GM12878 (cell line): Measurements from ENCODE around the gene SPCS2. TPM values are rescaled to one million over a fixed set of nuclear protein-coding genes. Genes with fewer than 3 reads are reported as not detected.
A peak's percentile ranks its signal among the peaks of the same experiment; 100 is the strongest.

ENCODE experiments used
- ATAC-seq: fragments of 200-7000 bp; cut with Tn5 transposase; 3 replicates; pipeline ENCODE4 v1.9.1; 2020; ENCODE audit warnings: mild to moderate bottlenecking, moderate library complexity
- BruUV-seq: library from RNA; stranded (reverse); fragments of 400-500 nt; replicated peaks from 2 replicates; lab custom pipeline; 2021; lab: Mats Ljungman, UMichigan
- CTCF ChIA-PET: fragments of 300-600 bp; sonication (Branson Sonifier 250); formaldehyde crosslinking; extraction: SDS; loops from one replicate; lab custom pipeline; 2021; ENCODE audit warnings: inconsistent platforms; lab: Yijun Ruan, JAX
- POLR2A ChIA-PET: fragments of 350-600 bp; formaldehyde crosslinking; extraction: SDS; loops from one replicate; lab custom pipeline; 2021; ENCODE audit warnings: inconsistent platforms; lab: Charles Lee
- RAD21 ChIA-PET: fragments of 300-600 bp; sonication (Branson Sonifier 250); formaldehyde crosslinking; loops from one replicate; lab custom pipeline; 2023; ENCODE audit warnings: antibody characterized with exemption; ENCODE audit not compliant: unreplicated experiment; lab: Charles Lee
- SMC1A ChIA-PET: fragments of 300-600 bp; sonication (Branson Sonifier 250); formaldehyde crosslinking; loops from one replicate; lab custom pipeline; 2023; ENCODE audit not compliant: unreplicated experiment, uncharacterized antibody; lab: Charles Lee
- DNase-seq: peaks from one replicate; pipeline ENCODE4 v3.0.0-alpha.2; 2011; ENCODE audit warnings: low read depth, low spot score
- FAIRE-seq: peaks from 3 replicates; lab custom pipeline; 2011; peaks lifted over from hg19 to GRCh38; lab: Jason Lieb, UNC
- H2AFZ ChIP-seq: 2 replicates; pipeline ENCODE4 v1.6.0; 2011; ENCODE audit warnings: low read depth, low read length, control low read depth; ENCODE audit not compliant: control insufficient read depth
- H3K27ac ChIP-seq: 2 replicates; pipeline ENCODE4 v1.5.1; 2011; ENCODE audit warnings: control low read depth; ENCODE audit not compliant: control insufficient read depth, insufficient read depth
- H3K27me3 ChIP-seq, 2 experiments: replicated peaks in 1 of 2; 2 replicates each; pipeline versions ENCODE4 v1.6.0 to v1.6.1; 2011; ENCODE audit warnings: low read length in 1 of 2; ENCODE audit not compliant: control insufficient read depth in 2 of 2, insufficient read depth in 2 of 2
- H3K36me3 ChIP-seq, 2 experiments: 2 replicates each; pipeline ENCODE4 v1.5.1; 2011; ENCODE audit warnings: low read length in 1 of 2; ENCODE audit not compliant: control insufficient read depth in 2 of 2, insufficient read depth in 2 of 2
- H3K4me1 ChIP-seq: 2 replicates; pipeline ENCODE4 v1.6.1; 2011; ENCODE audit warnings: mild to moderate bottlenecking, low read length, moderate library complexity, mixed read lengths; ENCODE audit not compliant: control insufficient read depth, insufficient read depth
- H3K4me2 ChIP-seq: 2 replicates; pipeline ENCODE4 v1.6.0; 2011; ENCODE audit warnings: control low read depth; ENCODE audit not compliant: control insufficient read depth, insufficient read depth
- H3K4me3 ChIP-seq: fragments of 200-600 bp; sonication (generic); 2 replicates; pipeline ENCODE4 v1.5.1; 2016
- H3K79me2 ChIP-seq: 2 replicates; pipeline ENCODE4 v1.6.0; 2011; ENCODE audit warnings: low read length; ENCODE audit not compliant: control insufficient read depth, insufficient read depth
- H3K9ac ChIP-seq: 2 replicates; pipeline ENCODE4 v1.8.0; 2011; ENCODE audit warnings: low read length, control low read depth, mixed read lengths; ENCODE audit not compliant: control insufficient read depth, insufficient read depth
- H3K9me3 ChIP-seq: replicated peaks from 3 replicates; pipeline ENCODE4 v1.5.1; 2011; ENCODE audit warnings: mild to moderate bottlenecking, low read length; ENCODE audit not compliant: control insufficient read depth, insufficient read depth
- H4K20me1 ChIP-seq: 2 replicates; pipeline ENCODE4 v1.6.0; 2011; ENCODE audit not compliant: control insufficient read depth, insufficient read depth
- CEBPB ChIP-seq, 2 experiments: fragments of 150-350 bp in 1 of 2; IDR thresholded peaks; 2 replicates each; pipeline ENCODE4 v1.6.1; 2012 to 2014; ENCODE audit warnings: low read depth in 2 of 2, low read length in 2 of 2, borderline replicate concordance in 1 of 2, inconsistent platforms in 1 of 2
- CHD2 ChIP-seq: IDR thresholded peaks from 2 replicates; pipeline ENCODE4 v1.6.1; 2011; ENCODE audit warnings: low read depth, low read length, improper control_type of control experiment, borderline replicate concordance
- GATAD2B ChIP-seq: fragments of 450-650 bp; conservative IDR thresholded peaks from 2 replicates; pipeline ENCODE4 v1.6.1; 2017; ENCODE audit warnings: low read depth, mild to moderate bottlenecking, moderate library complexity
- HCFC1 ChIP-seq: fragments of 150-350 bp; IDR thresholded peaks from 2 replicates; pipeline ENCODE4 v1.6.1; 2014; ENCODE audit warnings: low read length
- KAT2A ChIP-seq: conservative IDR thresholded peaks from 2 replicates; pipeline ENCODE4 v1.6.1; 2011; ENCODE audit warnings: low read depth, low read length; ENCODE audit not compliant: control insufficient read depth
- MYB ChIP-seq: fragments of 150-350 bp; IDR thresholded peaks from 2 replicates; pipeline ENCODE4 v1.6.1; 2014; ENCODE audit warnings: mild to moderate bottlenecking, low read depth, low read length, borderline replicate concordance
- SPI1 ChIP-seq: IDR thresholded peaks from 2 replicates; pipeline ENCODE4 v1.6.1; 2011; ENCODE audit warnings: low read depth, mild to moderate bottlenecking, low read length, moderate library complexity, borderline replicate concordance; ENCODE audit not compliant: insufficient read depth
- WGBS: methylation state at CpG from one replicate; pipeline ENCODE4 v1.1.6; 2016; ENCODE audit warnings: low lambda C conversion rate; ENCODE audit not compliant: insufficient replicate concordance, insufficient coverage; ENCODE audit errors: missing lambda C conversion rate; 5-methylcytosine and 5-hydroxymethylcytosine counted together
- in situ Hi-C: fragments of 300-500 bp; cut with MboI; formaldehyde crosslinking; loops from 9 replicates; pipeline ENCODE4 v1.14.3; 2018; ENCODE audit warnings: mixed read lengths
- intact Hi-C: fragments of 100-400 bp; cut with micrococcal nuclease; formaldehyde crosslinking; loops from one replicate; pipeline ENCODE4 v1.14.2; 2022; ENCODE audit not compliant: unreplicated experiment
- polyA plus RNA-seq, 11 experiments: library from polyadenylated mRNA; depleted of rRNA in 4 of 11; unstranded in 6 of 11; stranded (reverse) in 5 of 11; fragments of >200 nt; fragmentation: Nextera tagmentation in 4 of 11; fragmentation: Illumina TruSeq in 1 of 11; extraction: Ambion mirVana in 4 of 11; extraction: Trizol in 1 of 11; gene quantifications; 1 replicate in 1 of 11; 2 replicates in 10 of 11; pipeline versions ENCODE4 v1.2.1 to v1.2.3, GENCODE V29; 2011 to 2016; ENCODE audit warnings: inconsistent platforms in 2 of 11, missing spikeins in 2 of 11, low read depth in 1 of 11
- total RNA-seq, 4 experiments: library from RNA; depleted of rRNA in 3 of 4; stranded (reverse); fragments of >200 nt in 3 of 4; fragmentation: Illumina TruSeq in 1 of 4; extraction: Trizol in 1 of 4; gene quantifications; 2 replicates each; pipeline versions ENCODE4 v1.2.1 to v1.2.3, GENCODE V29; 2013 to 2021
- TF ChIP-seq, protein P1 (sequence below): fragments of 450-650 bp; IDR thresholded peaks from 2 replicates; pipeline ENCODE4 v1.6.1; 2017; ENCODE audit warnings: antibody characterized with exemption, mild to moderate bottlenecking, moderate library complexity
- TF ChIP-seq, protein P2 (sequence below): fragments of 450-650 bp; IDR thresholded peaks from 2 replicates; pipeline ENCODE4 v1.6.1; 2017; ENCODE audit warnings: mild to moderate bottlenecking, low read depth, inconsistent platforms; ENCODE audit not compliant: poor library complexity, severe bottlenecking

SPCS2 gene
- total and polyA plus RNA-seq, 10 of the 15 experiments (the other 5 are each of a cell fraction or from before 2014, with no cell fraction given), result 40.7 to 661 (median 192) TPM

DNA sequence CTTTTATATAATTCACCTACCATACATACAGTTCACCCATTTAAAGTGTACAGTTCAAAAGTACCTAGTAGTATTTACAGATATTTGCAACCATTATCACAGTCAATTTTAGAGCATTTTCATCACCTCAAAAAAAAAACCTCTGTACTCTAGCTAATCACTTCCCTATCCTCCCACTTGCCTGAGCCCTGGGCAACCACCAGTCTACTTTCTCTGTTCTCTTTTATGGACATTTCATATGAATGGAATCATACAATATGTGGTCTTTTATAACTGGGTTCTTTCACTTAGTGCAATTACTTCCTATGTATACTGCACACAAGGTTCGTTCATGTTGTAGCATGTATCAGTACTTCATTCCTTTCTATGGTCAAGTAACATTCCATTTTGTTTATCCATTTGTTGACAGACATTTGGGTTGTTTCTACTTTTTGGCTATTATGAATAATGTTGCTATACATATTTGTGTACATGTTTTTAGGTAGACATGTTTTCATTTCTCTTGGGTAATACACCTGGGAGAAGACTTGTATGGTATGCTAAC lies 21.9 kb downstream of the SPCS2 start:
- ChIA-PET SMC1A (no interaction called here), POLR2A (interaction anchor here (1.3 kb wide), 1 partner anchor 9 kb away, joined by 4 read pairs; no protein-coding TSS in a partner anchor), CTCF (no interaction called here), RAD21 (no interaction called here)
- intact Hi-C loops, result no loop called here
- no peak for FAIRE-seq
- Histone ChIP-seq H3K27ac (no peak overlapping the region), H3K4me2 (no peak overlapping the region), H3K4me3 (no peak overlapping the region), H3K36me3 (peaks cover 8 to 52% of the 10 kb centered on the region in 2 experiments), H4K20me1 (0 out of 2 replicates have a peak, but pooled peaks cover 2% of the 10 kb centered on the region), H3K79me2 (peaks cover 20% of the 10 kb centered on the region), H2AFZ (no peak overlapping the region), H3K27me3 (no peaks in the 10 kb centered on the region), H3K9ac (no peak overlapping the region), H3K9me3 (no peaks in the 10 kb centered on the region), H3K4me1 (no peaks in the 10 kb centered on the region)
- ATAC-seq, result no peak
- BruUV-seq, result no TSS peak
- TF ChIP-seq SPI1 (peak; percentile 37; the same call in 1 of the 2 replicates), CEBPB (IDR thresholded peaks at IDR 0.05; ENCODE audit: borderline replicate concordance in 1 of 2, low read depth in 2 of 2, low read length in 2 of 2) (no peak), HCFC1 (no peak)
- in situ Hi-C loops, result no loop called here
- DNase-seq, result no peak
- WGBS, result 52% methylated on average over 1 of the region's 1 CpG

DNA sequence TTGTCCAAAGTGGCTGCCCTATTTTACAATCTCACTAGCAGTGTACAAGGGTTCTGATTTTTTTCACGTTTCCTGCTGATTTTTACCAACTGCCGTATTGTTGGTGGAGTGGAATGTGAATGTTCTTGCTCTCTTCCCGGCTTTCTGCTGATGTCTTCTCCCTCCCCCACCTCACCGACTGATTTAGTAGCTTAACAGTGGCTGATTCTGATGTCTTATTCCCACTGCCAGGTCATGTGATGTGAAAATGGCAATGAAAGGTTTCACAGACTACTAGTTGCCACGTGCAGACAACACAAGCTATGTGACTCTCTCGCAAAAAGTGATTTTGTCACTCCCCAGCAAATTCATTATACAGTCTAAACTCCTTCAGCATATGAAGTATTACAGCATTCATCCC lies 22.4 kb downstream of the SPCS2 start:
- ChIA-PET CTCF (interaction anchor here (0.7 to 1.2 kb wide), 2 partner anchors 17 to 131 kb away, joined by 3 to 4 read pairs; no protein-coding TSS in a partner anchor), SMC1A (interaction anchor here (0.6 kb wide), 1 partner anchor 809 kb away, joined by 5 read pairs; no protein-coding TSS in a partner anchor), RAD21 (no interaction called here), POLR2A (interaction anchor here (0.6 to 1.3 kb wide), 2 partner anchors 10 to 21 kb away, joined by 3 to 4 read pairs; no protein-coding TSS in a partner anchor)
- H3K27ac ChIP-seq, result no peak overlapping the region
- H3K27me3 ChIP-seq, result no peaks in the 10 kb centered on the region
- peaks cover 17% of the 10 kb centered on the region for H3K79me2 ChIP-seq
- no peak for FAIRE-seq
- no peak for DNase-seq
- no peaks in the 10 kb centered on the region for H3K4me1 ChIP-seq
- no peaks in the 10 kb centered on the region for H3K9me3 ChIP-seq
- no peak overlapping the region for H2AFZ ChIP-seq
- H3K36me3 ChIP-seq, result peaks cover 8 to 57% of the 10 kb centered on the region in 2 experiments
- no peak overlapping the region for H3K9ac ChIP-seq
- 100% methylated on average over 6 of the region's 6 CpGs for WGBS
- intact Hi-C loops (no loop called here), in situ Hi-C loops (no loop called here)
- no peak overlapping the region for H3K4me3 ChIP-seq
- BruUV-seq, result no TSS peak
- H3K4me2 ChIP-seq, result no peak overlapping the region
- no peak for ATAC-seq
- 0 out of 2 replicates have a peak, but pooled peaks cover 2% of the 10 kb centered on the region for H4K20me1 ChIP-seq
- TF ChIP-seq GATAD2B (no peak), KAT2A (no peak), CHD2 (no peak), MYB (no peak)
- TF ChIP-seq, protein P1, sequence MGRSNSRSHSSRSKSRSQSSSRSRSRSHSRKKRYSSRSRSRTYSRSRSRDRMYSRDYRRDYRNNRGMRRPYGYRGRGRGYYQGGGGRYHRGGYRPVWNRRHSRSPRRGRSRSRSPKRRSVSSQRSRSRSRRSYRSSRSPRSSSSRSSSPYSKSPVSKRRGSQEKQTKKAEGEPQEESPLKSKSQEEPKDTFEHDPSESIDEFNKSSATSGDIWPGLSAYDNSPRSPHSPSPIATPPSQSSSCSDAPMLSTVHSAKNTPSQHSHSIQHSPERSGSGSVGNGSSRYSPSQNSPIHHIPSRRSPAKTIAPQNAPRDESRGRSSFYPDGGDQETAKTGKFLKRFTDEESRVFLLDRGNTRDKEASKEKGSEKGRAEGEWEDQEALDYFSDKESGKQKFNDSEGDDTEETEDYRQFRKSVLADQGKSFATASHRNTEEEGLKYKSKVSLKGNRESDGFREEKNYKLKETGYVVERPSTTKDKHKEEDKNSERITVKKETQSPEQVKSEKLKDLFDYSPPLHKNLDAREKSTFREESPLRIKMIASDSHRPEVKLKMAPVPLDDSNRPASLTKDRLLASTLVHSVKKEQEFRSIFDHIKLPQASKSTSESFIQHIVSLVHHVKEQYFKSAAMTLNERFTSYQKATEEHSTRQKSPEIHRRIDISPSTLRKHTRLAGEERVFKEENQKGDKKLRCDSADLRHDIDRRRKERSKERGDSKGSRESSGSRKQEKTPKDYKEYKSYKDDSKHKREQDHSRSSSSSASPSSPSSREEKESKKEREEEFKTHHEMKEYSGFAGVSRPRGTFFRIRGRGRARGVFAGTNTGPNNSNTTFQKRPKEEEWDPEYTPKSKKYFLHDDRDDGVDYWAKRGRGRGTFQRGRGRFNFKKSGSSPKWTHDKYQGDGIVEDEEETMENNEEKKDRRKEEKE, result no peak
- TF ChIP-seq, protein P2, sequence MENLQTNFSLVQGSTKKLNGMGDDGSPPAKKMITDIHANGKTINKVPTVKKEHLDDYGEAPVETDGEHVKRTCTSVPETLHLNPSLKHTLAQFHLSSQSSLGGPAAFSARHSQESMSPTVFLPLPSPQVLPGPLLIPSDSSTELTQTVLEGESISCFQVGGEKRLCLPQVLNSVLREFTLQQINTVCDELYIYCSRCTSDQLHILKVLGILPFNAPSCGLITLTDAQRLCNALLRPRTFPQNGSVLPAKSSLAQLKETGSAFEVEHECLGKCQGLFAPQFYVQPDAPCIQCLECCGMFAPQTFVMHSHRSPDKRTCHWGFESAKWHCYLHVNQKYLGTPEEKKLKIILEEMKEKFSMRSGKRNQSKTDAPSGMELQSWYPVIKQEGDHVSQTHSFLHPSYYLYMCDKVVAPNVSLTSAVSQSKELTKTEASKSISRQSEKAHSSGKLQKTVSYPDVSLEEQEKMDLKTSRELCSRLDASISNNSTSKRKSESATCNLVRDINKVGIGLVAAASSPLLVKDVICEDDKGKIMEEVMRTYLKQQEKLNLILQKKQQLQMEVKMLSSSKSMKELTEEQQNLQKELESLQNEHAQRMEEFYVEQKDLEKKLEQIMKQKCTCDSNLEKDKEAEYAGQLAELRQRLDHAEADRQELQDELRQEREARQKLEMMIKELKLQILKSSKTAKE, result no peak
